PC-3 (cell line): Measurements from ENCODE around the gene KRTAP5-11. TPM values are rescaled to one million over a fixed set of nuclear protein-coding genes. Genes with fewer than 3 reads are reported as not detected.

Experiments
- ATAC-seq: fragments of 200-7000 bp; cut with Tn5 transposase; 2 replicates; pipeline ENCODE4 v1.9.1; 2020; ENCODE audit warnings: mild to moderate bottlenecking, moderate library complexity
- BruUV-seq: library from RNA; stranded (reverse); fragments of 400-500 nt; replicated peaks from 2 replicates; lab custom pipeline; 2021; lab: Mats Ljungman, UMichigan
- CTCF ChIA-PET: fragments of 300-600 bp; sonication (Branson Sonifier 250); formaldehyde crosslinking; loops from one replicate; lab custom pipeline; 2022; ENCODE audit warnings: antibody characterized with exemption; lab: Charles Lee
- POLR2A ChIA-PET: fragments of 300-600 bp; sonication (Branson Sonifier 250); formaldehyde crosslinking; loops from one replicate; lab custom pipeline; 2022; ENCODE audit warnings: antibody characterized with exemption; ENCODE audit not compliant: unreplicated experiment; lab: Charles Lee
- DNase-seq: peaks from one replicate; pipeline ENCODE4 v3.0.0-alpha.2; 2015
- H2AFZ ChIP-seq: fragments of 300-600 bp; sonication (generic); 2 replicates; pipeline ENCODE4 v1.6.0; 2016; ENCODE audit warnings: antibody characterized with exemption, low read length
- H3F3A ChIP-seq: fragments of 300-600 bp; sonication (generic); one replicate; pipeline ENCODE4 v1.6.0; 2017; ENCODE audit warnings: antibody characterized with exemption, low read length, control low read depth, mild to moderate bottlenecking; ENCODE audit not compliant: unreplicated experiment
- H3K27ac ChIP-seq: fragments of 300-600 bp; sonication (generic); 2 replicates; pipeline ENCODE4 v1.5.1; 2016; ENCODE audit warnings: mild to moderate bottlenecking, low read length
- H3K27me3 ChIP-seq: fragments of 300-600 bp; sonication (generic); 2 replicates; pipeline ENCODE4 v1.6.1; 2016; ENCODE audit warnings: low read length, mixed read lengths
- H3K36me3 ChIP-seq: fragments of 300-600 bp; sonication (generic); 2 replicates; pipeline ENCODE4 v1.6.1; 2016; ENCODE audit warnings: low read depth, mixed run types, low read length, mixed read lengths
- H3K4me1 ChIP-seq: fragments of 300-600 bp; sonication (generic); 2 replicates; pipeline ENCODE4 v1.5.1; 2016; ENCODE audit warnings: low read length; ENCODE audit not compliant: insufficient read depth
- H3K4me2 ChIP-seq: fragments of 300-600 bp; sonication (generic); 2 replicates; pipeline ENCODE4 v1.6.0; 2016; ENCODE audit warnings: low read length
- H3K4me3 ChIP-seq: fragments of 300-600 bp; sonication (generic); 2 replicates; pipeline ENCODE4 v1.5.1; 2016; ENCODE audit warnings: mild to moderate bottlenecking, low read length, mixed read lengths
- H3K79me2 ChIP-seq: fragments of 300-600 bp; sonication (generic); 2 replicates; pipeline ENCODE4 v1.6.1; 2017; ENCODE audit warnings: low read length, mixed read lengths
- H3K9ac ChIP-seq: fragments of 300-600 bp; sonication (generic); 2 replicates; pipeline ENCODE4 v1.6.0; 2016; ENCODE audit warnings: mild to moderate bottlenecking, low read length
- H3K9me2 ChIP-seq: fragments of 300-600 bp; sonication (generic); replicated peaks from 2 replicates; pipeline ENCODE4 v1.6.1; 2016; ENCODE audit warnings: mixed run types, low read length, mixed read lengths
- H3K9me3 ChIP-seq: fragments of 300-600 bp; sonication (generic); 2 replicates; pipeline ENCODE4 v1.6.1; 2016; ENCODE audit warnings: low read length, mixed read lengths
- H4K20me1 ChIP-seq: fragments of 300-600 bp; sonication (generic); 2 replicates; pipeline ENCODE4 v1.6.1; 2016; ENCODE audit warnings: low read length, mixed read lengths
- CTCF ChIP-seq: fragments of 300-600 bp; sonication (generic); conservative IDR thresholded peaks from 2 replicates; pipeline ENCODE4 v1.5.1; 2017; ENCODE audit warnings: antibody characterized with exemption, low read depth, mild to moderate bottlenecking, low read length
- EZH2 ChIP-seq: fragments of 300-600 bp; sonication (generic); IDR thresholded peaks from one replicate; pipeline ENCODE4 v1.6.1; 2017; ENCODE audit warnings: antibody characterized with exemption, mild to moderate bottlenecking, low read length; ENCODE audit not compliant: unreplicated experiment
- EZH2phosphoT487 ChIP-seq: fragments of 300-600 bp; sonication (generic); IDR thresholded peaks from 2 replicates; pipeline ENCODE4 v1.6.1; 2018; ENCODE audit warnings: mild to moderate bottlenecking, antibody characterized with exemption, low read length, borderline replicate concordance
- intact Hi-C: fragments of 100-400 bp; cut with micrococcal nuclease; formaldehyde crosslinking; loops from 2 replicates; pipeline ENCODE4 v1.9.0; 2023
- total RNA-seq: library from RNA; depleted of rRNA; stranded (reverse); fragments of >200 nt; gene quantifications from 2 replicates; pipeline ENCODE4 v1.2.3, GENCODE V29; 2014

The KRTAP5-11 gene
- total RNA-seq, 1 experiment from 2014 or later = not detected

DNA sequence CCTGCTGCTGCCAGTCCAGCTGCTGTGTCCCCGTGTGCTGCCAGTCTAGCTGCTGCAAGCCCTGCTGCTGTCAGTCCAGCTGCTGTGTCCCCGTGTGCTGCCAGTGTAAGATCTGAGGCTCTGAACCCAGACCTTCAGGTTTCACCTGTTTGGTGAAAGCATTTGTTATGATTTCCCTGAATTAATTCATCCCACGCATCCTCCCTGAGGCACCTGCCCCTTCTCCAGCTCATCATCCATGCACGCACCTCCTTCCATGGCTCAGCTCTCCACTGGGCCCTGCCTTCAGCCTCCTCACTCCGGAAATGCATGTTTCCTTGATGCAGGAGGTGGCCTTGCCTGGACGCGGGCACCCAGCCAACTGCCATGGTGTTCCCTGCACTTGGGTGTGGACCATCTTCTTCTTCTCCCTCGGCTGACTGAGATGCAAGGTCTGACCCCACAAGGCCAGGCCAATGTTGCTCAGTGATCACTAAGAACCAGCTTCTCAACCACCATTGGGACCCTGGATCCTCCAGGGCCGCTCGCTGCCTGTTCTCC is 16.5 kb downstream of the KRTAP5-11 start:
- ATAC-seq = no peak
- no TSS peak for BruUV-seq
- TF ChIP-seq CTCF = no peak
- TF ChIP-seq EZH2phosphoT487 = no peak
- no peak for TF ChIP-seq EZH2

DNA sequence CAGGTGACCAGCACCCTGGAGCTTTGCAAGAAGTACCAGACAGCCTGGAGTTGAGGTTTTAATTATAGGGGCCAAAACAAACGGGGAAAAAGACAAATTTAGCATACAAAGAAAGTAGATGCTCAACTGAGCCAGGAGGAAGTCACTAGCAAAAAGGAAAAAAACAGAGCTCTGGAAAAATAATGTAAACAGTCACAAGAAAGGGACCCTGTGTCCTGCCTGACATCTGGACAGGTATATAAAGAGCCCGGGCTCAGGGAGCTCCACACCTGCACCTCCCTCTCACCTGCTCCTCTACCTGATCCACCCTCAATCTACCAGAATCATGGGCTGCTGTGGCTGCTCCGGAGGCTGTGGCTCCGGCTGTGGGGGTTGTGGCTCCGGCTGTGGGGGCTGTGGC is 17.4 kb downstream of the KRTAP5-11 start, which contains the start of gene KRTAP5-10:
Gene KRTAP5-10 (plus strand): TSS at position 301 of the 400 bp plus-strand sequence. CDS start 25 bp downstream, at position 326.
- BruUV-seq = no TSS peak
- Histone ChIP-seq H3K4me1 (peaks cover 28% of the 10 kb centered on the region), H2AFZ (no peak within 1 kb of the TSS), H3K27ac (no peak within 1 kb of the TSS), H3K27me3 (no peaks in the 10 kb centered on the region), H3K4me2 (no peak within 1 kb of the TSS), H3K9me3 (no peaks in the 10 kb centered on the region), H3K9ac (no peak within 1 kb of the TSS), H3K79me2 (no peaks in the 10 kb centered on the region), H4K20me1 (no peaks in the 10 kb centered on the region), H3K9me2 (no peaks in the 10 kb centered on the region), H3K36me3 (no peaks in the 10 kb centered on the region), H3F3A (no peaks in the 10 kb centered on the region), H3K4me3 (no peak within 1 kb of the TSS)
- intact Hi-C loops = no loop called here
- no peak for ATAC-seq
- POLR2A ChIA-PET = no interaction called here
- DNase-seq = no peak
- TF ChIP-seq EZH2 = no peak
- CTCF ChIA-PET = no interaction called here

More for the DNA sequence above, 16.5 kb downstream of the KRTAP5-11 start:
- no peaks in the 10 kb centered on the region for H3K79me2 ChIP-seq
- H4K20me1 ChIP-seq = no peaks in the 10 kb centered on the region
- H3K9me2 ChIP-seq = no peaks in the 10 kb centered on the region
- ChIA-PET POLR2A (no interaction called here), CTCF (no interaction called here)
- peaks cover 28% of the 10 kb centered on the region for H3K4me1 ChIP-seq
- H3K9me3 ChIP-seq = no peaks in the 10 kb centered on the region
- H2AFZ ChIP-seq = no peak overlapping the region
- no peaks in the 10 kb centered on the region for H3K27me3 ChIP-seq
- intact Hi-C loops = no loop called here
- H3F3A ChIP-seq = no peaks in the 10 kb centered on the region
- DNase-seq = peak; percentile 45
- H3K9ac ChIP-seq = no peak overlapping the region
- no peaks in the 10 kb centered on the region for H3K36me3 ChIP-seq
- H3K4me2 ChIP-seq = no peak overlapping the region
- H3K27ac ChIP-seq = no peak overlapping the region
- no peak overlapping the region for H3K4me3 ChIP-seq

DNA sequence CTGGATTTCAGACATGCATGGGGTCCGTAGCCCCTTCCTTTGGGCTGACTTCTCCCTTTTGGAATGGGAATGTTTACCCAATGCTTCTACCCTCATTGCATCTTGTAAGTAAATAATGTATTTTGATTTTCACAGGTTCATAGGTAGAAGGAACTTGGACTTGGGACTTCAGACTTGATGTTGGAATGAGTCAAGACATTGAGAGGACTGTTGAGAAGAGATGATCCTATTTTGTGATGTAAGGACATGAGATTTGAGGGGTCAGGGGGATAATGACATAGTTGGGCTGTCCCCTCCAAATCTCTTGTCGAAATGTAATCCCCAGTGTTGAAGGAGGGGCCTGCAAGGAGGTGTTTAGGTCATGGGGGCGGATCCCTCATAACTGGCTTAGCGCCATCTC is 18.2 kb downstream of the KRTAP5-11 start:
- intact Hi-C loops = no loop called here
- CTCF ChIA-PET = interaction anchor here (2.1 kb wide), 1 partner anchor 15 kb away, joined by 7 read pairs; no protein-coding TSS in a partner anchor
- no peak overlapping the region for H3K27ac ChIP-seq
- no peak overlapping the region for H3K4me2 ChIP-seq
- H2AFZ ChIP-seq = no peak overlapping the region
- no peak overlapping the region for H3K4me3 ChIP-seq
- no peaks in the 10 kb centered on the region for H3F3A ChIP-seq
- no peak for ATAC-seq
- no peaks in the 10 kb centered on the region for H3K36me3 ChIP-seq
- H3K9me3 ChIP-seq = no peaks in the 10 kb centered on the region
- H3K9me2 ChIP-seq = no peaks in the 10 kb centered on the region
- no peaks in the 10 kb centered on the region for H4K20me1 ChIP-seq
- no peaks in the 10 kb centered on the region for H3K79me2 ChIP-seq
- H3K4me1 ChIP-seq = peaks cover 28% of the 10 kb centered on the region
- POLR2A ChIA-PET = no interaction called here
- no peaks in the 10 kb centered on the region for H3K27me3 ChIP-seq
- BruUV-seq = no TSS peak
- no peak for DNase-seq
- no peak overlapping the region for H3K9ac ChIP-seq
- no peak for TF ChIP-seq EZH2phosphoT487
- no peak for TF ChIP-seq CTCF
- TF ChIP-seq EZH2 = no peak
